ENCODE results near the gene ADGRL3. TPM values are rescaled to one million over a fixed set of nuclear protein-coding genes. Genes with fewer than 3 reads are reported as not detected.

ADGRL3 gene
- total and polyA plus RNA-seq, 8 donors: 0.08 to 1.4 (median 0.24) TPM

- no peak overlapping the region for H3K4me3 ChIP-seq
- no peaks in the 10 kb centered on the region for H3K9me3 ChIP-seq
- H3K27me3 ChIP-seq: no peaks in the 10 kb centered on the region
- DNase-seq (no peak), FAIRE-seq (no peak), ATAC-seq (no peak)
- WGBS, 2 donors: 33 to 65% methylated on average over 2 of the region's 2 CpGs
- no peaks in the 10 kb centered on the region for H3K4me1 ChIP-seq
- intact Hi-C loops (cut with DNase I): no loop called here
- no peak for TF ChIP-seq CTCF (IDR thresholded peaks at IDR 0.05)
- no peak overlapping the region for H3K27ac ChIP-seq
- no peaks in the 10 kb centered on the region for H3K36me3 ChIP-seq
These were observed 599.7 kb downstream of the ADGRL3 start for GRCh38 chr4:61799794-61800193.

- FAIRE-seq: no peak
These were observed 605.1 kb downstream of the ADGRL3 start for GRCh38 chr4:61805227-61805626.

GRCh38 chr4:61805979-61806378 is 605.9 kb downstream of the ADGRL3 start:
- no peak for TF ChIP-seq CTCF (IDR thresholded peaks at IDR 0.05)
- no peaks in the 10 kb centered on the region for H3K4me1 ChIP-seq
- intact Hi-C loops (cut with DNase I): no loop called here
- no peaks in the 10 kb centered on the region for H3K9me3 ChIP-seq
- H3K4me3 ChIP-seq: no peak overlapping the region
- no peaks in the 10 kb centered on the region for H3K36me3 ChIP-seq
- H3K27ac ChIP-seq: no peak overlapping the region
- DNase-seq (no peak), FAIRE-seq (no peak), ATAC-seq (no peak)
- WGBS, 2 donors: 40 to 58% methylated on average over 2 of the region's 2 CpGs
- peaks cover 0 to 7% (median 0%) of the 10 kb centered on the region in 4 donors for H3K27me3 ChIP-seq

More at GRCh38 chr4:61805227-61805626, 605.1 kb downstream of the ADGRL3 start:
- TF ChIP-seq CTCF (IDR thresholded peaks at IDR 0.05): no peak
- Histone ChIP-seq H3K27me3 (peaks cover 0 to 7% (median 0%) of the 10 kb centered on the region in 4 donors), H3K9me3 (no peaks in the 10 kb centered on the region), H3K4me1 (no peaks in the 10 kb centered on the region), H3K36me3 (no peaks in the 10 kb centered on the region), H3K27ac (no peak overlapping the region), H3K4me3 (no peak overlapping the region)
- DNase-seq (no peak), ATAC-seq (no peak)
- WGBS, 2 donors: 92 to 100% methylated on average over 2 of the region's 2 CpGs
- intact Hi-C loops (cut with DNase I): no loop called here

GRCh38 chr4:61812171-61812570 is 612.0 kb downstream of the ADGRL3 start:
- no peak overlapping the region for H3K27ac ChIP-seq
- intact Hi-C loops (cut with DNase I): no loop called here
- no peaks in the 10 kb centered on the region for H3K36me3 ChIP-seq
- H3K4me3 ChIP-seq: no peak overlapping the region
- H3K4me1 ChIP-seq: no peaks in the 10 kb centered on the region
- no peaks in the 10 kb centered on the region for H3K27me3 ChIP-seq
- DNase-seq (no peak), FAIRE-seq (no peak), ATAC-seq (no peak)
- TF ChIP-seq CTCF (IDR thresholded peaks at IDR 0.05): no peak
- H3K9me3 ChIP-seq: no peaks in the 10 kb centered on the region
- 46 to 67% methylated on average over 2 of the region's 2 CpGs for WGBS, 2 donors

- intact Hi-C loops (cut with DNase I): no loop called here
- peak in 1 of 6 donors; percentile 22 for DNase-seq
- H3K4me1 ChIP-seq: no peaks in the 10 kb centered on the region
- no peak for ATAC-seq
- no peak for TF ChIP-seq CTCF (IDR thresholded peaks at IDR 0.05)
- no peaks in the 10 kb centered on the region for H3K36me3 ChIP-seq
- WGBS, 2 donors: 68 to 69% methylated on average over 4 of the region's 4 CpGs
- H3K9me3 ChIP-seq: no peaks in the 10 kb centered on the region
- no peak overlapping the region for H3K27ac ChIP-seq
- no peak for FAIRE-seq
- H3K27me3 ChIP-seq: no peaks in the 10 kb centered on the region
- H3K4me3 ChIP-seq: no peak overlapping the region
These were observed 616.9 kb downstream of the ADGRL3 start for GRCh38 chr4:61817071-61817470.

All from pancreas (tissue), 10 donors.